Transverse colon (tissue), 4 donors: ENCODE data around the gene PSTPIP2. TPM values are rescaled to one million over a fixed set of nuclear protein-coding genes. Genes with fewer than 3 reads are reported as not detected.

Source experiments
- DNase-seq: peaks from one replicate; pipeline ENCODE4 v3.0.0-alpha.2; 2019
- H3K27ac ChIP-seq, 4 donors: fragments of 200-600 bp; sonication (generic); 2 replicates each; pipeline ENCODE4 v1.5.1; 2016 to 2018; ENCODE audit warnings: inconsistent platforms in 4 of 4
- H3K27me3 ChIP-seq: fragments of 200-600 bp; sonication (generic); 2 replicates; pipeline ENCODE4 v1.5.1; 2017; ENCODE audit warnings: inconsistent platforms
- H3K36me3 ChIP-seq, 4 donors: fragments of 200-600 bp; sonication (generic); 2 replicates each; pipeline ENCODE4 v1.5.1; 2017 to 2019; ENCODE audit warnings: inconsistent platforms in 4 of 4
- H3K4me1 ChIP-seq, 4 donors: fragments of 200-600 bp; sonication (generic); 2 replicates each; pipeline ENCODE4 v1.5.1; 2017 to 2020; ENCODE audit warnings: inconsistent platforms in 4 of 4
- H3K4me3 ChIP-seq, 4 donors: fragments of 200-600 bp; sonication (generic); 1 replicate in 1 of 4; 2 replicates in 3 of 4; pipeline versions ENCODE4 v1.5.1 to v1.6.1; 2017 to 2019; ENCODE audit warnings: inconsistent platforms in 4 of 4
- H3K9me3 ChIP-seq, 2 donors: fragments of 200-600 bp; sonication (generic); 2 replicates each; pipeline ENCODE4 v1.5.1; 2017 to 2019; ENCODE audit warnings: inconsistent platforms in 2 of 2
- EP300 ChIP-seq: sonication (generic); formaldehyde crosslinking; IDR thresholded peaks from one replicate; pipeline ENCODE4 v1.6.1; 2017; ENCODE audit warnings: antibody characterized with exemption, low read depth
- POLR2A ChIP-seq: fragments of 450-650 bp; IDR thresholded peaks from one replicate; pipeline ENCODE4 v1.6.1; 2016; ENCODE audit warnings: antibody characterized with exemption, mild to moderate bottlenecking, moderate library complexity
- POLR2AphosphoS5 ChIP-seq, 3 donors: sonication (generic); formaldehyde crosslinking; IDR thresholded peaks; one replicate each; pipeline ENCODE4 v1.6.1; 2016; ENCODE audit warnings: antibody characterized with exemption in 3 of 3
- WGBS, 2 donors: methylation state at CpG; one replicate each; pipeline ENCODE4 v1.1.5; 2018; ENCODE audit warnings: low coverage in 1 of 2; 5-methylcytosine and 5-hydroxymethylcytosine counted together
- in situ Hi-C, 4 donors: fragments of 200-750 bp; cut with MboI; loops; one replicate each; pipeline versions ENCODE4 v1.15.0 to v1.15.1; 2017; ENCODE audit warnings: low sequenced_read_pairs in 3 of 4, low pct_ligation_motif_present in 1 of 4, low pct_unique_long_range_greater_than_20kb in 1 of 4
- intact Hi-C: fragments of 100-400 bp; cut with DNase I; formaldehyde crosslinking; loops from one replicate; pipeline ENCODE4 v1.15.1; 2023; ENCODE audit warnings: low total_unique reads
- total RNA-seq, 4 donors: library from RNA; depleted of rRNA; stranded (reverse); fragments of >200 nt; gene quantifications; one replicate each; pipeline ENCODE4 v1.1.0, GENCODE V29; 2016
- TF ChIP-seq, protein P1 (sequence below), 5 experiments: fragments of 200-600 bp in 3 of 5; fragments of 450-650 bp in 2 of 5; sonication (generic) in 3 of 5; IDR thresholded peaks; 1 replicate in 2 of 5; 2 replicates in 3 of 5; pipeline ENCODE4 v1.5.1; 2016 to 2017; ENCODE audit warnings: antibody characterized with exemption in 5 of 5, inconsistent platforms in 3 of 5, mild to moderate bottlenecking in 2 of 5, moderate library complexity in 1 of 5

The PSTPIP2 gene
- total RNA-seq, 4 donors from 2014 or later = 2.6 to 21.9 (median 8.7) TPM

DNA sequence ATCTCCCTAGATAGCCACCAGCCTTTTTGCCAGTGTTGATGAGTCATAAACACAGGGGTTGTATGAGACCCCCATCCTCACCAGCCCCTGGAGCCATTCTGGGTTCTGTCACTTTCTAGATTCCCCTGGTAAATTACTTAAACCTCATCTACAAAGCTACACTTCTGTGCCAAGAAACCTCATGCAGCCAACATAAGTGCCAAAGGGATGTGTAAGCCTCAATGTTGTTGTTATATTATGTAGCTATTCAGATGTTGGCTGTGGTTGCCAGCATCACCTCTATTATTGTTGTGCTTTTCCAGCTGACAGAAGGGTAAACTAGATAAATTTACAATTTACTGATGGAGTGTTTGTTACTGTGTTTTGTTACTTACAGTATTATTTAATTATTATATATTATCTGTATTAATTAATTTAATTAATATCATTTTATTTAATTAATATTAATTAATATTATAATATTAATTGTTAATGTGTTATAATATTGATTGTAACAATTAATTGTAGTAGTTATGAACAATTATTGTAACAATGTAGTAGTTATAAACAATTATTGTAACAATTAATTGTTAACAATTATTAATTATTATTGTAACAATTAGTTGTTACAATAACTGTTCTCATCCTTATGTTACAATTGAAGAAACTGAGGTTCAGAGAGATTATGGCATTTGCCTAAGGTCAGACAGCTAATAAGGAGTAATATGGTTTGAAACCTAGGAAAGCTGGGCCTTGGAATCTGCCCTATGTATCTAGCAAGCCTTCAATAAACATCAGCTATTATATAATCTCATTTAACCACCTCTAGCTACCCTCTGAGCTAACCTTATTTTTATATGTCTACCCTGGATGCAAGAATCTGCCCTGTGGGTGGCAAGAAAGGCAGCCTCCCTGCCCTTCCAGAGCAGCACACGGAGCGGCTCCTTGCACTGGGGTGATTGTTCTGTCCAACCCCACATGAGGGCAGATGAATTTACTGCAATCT is 36.1 kb downstream of the PSTPIP2 start:
- Histone ChIP-seq H3K4me1 (no peaks in the 10 kb centered on the region), H3K27ac (no peak overlapping the region), H3K9me3 (no peaks in the 10 kb centered on the region), H3K27me3 (no peaks in the 10 kb centered on the region), H3K36me3 (no peaks in the 10 kb centered on the region), H3K4me3 (no peak overlapping the region)
- intact Hi-C loops = no loop called here
- TF ChIP-seq POLR2A (no peak), EP300 (no peak)
- no peak for DNase-seq
- WGBS, 2 donors = 97% methylated on average over 2 of the region's 2 CpGs; no CpG with 5 or more reads in 1 of the 2 donors
- in situ Hi-C loops = no loop called here

DNA sequence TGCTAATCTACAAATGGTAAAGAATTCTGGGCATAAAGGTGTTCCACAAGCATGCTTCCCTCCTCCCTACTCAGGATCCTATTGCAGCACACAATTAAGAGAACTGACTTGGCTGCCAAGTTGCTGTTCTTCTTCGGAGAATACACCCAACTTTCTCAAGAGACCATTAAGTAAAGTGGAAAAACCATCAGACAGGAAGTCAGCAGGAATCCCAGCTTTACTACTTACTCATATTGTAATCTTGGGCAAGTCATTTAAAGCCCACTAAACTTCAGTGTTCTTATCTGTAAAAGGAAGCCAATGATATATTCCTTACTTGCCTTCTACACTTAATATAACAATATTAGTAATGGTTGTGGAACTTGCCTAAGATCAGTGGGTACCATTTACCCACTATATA is 37.8 kb downstream of the PSTPIP2 start:
- no peaks in the 10 kb centered on the region for H3K9me3 ChIP-seq
- TF ChIP-seq EP300 (no peak), POLR2AphosphoS5 (IDR thresholded peaks at IDR 0.05) (no peak)
- TF ChIP-seq, protein P1, sequence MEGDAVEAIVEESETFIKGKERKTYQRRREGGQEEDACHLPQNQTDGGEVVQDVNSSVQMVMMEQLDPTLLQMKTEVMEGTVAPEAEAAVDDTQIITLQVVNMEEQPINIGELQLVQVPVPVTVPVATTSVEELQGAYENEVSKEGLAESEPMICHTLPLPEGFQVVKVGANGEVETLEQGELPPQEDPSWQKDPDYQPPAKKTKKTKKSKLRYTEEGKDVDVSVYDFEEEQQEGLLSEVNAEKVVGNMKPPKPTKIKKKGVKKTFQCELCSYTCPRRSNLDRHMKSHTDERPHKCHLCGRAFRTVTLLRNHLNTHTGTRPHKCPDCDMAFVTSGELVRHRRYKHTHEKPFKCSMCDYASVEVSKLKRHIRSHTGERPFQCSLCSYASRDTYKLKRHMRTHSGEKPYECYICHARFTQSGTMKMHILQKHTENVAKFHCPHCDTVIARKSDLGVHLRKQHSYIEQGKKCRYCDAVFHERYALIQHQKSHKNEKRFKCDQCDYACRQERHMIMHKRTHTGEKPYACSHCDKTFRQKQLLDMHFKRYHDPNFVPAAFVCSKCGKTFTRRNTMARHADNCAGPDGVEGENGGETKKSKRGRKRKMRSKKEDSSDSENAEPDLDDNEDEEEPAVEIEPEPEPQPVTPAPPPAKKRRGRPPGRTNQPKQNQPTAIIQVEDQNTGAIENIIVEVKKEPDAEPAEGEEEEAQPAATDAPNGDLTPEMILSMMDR (IDR thresholded peaks at IDR 0.05) = no peak

DNA sequence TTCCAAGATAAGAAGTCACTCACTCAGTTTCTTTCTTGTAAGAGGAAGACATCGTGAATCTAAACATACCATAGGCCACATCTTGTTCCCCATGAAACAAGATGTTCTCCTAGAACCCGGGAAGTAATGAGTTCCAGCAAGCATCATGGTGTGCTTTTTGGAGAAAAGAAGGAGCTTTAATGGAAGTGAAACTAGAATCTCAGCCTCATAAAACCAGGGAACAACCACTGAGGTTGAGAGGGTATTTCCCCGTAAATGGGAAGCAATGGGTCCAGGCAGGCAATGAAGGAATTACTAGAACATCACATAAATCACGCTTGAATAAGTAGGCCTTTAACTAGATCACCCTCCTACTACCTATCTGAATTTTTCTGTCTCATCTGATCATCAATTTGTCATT is 40.3 kb downstream of the PSTPIP2 start:
- 79 to 84% methylated on average over 4 of the region's 4 CpGs for WGBS, 2 donors
- no peak for DNase-seq
- peaks cover 6 to 11% (median 8%) of the 10 kb centered on the region in 4 donors for H3K4me1 ChIP-seq
- TF ChIP-seq, protein P1 (IDR thresholded peaks at IDR 0.05) = no peak
- TF ChIP-seq POLR2AphosphoS5 (IDR thresholded peaks at IDR 0.05) (no peak), POLR2A (no peak), EP300 (no peak)
- H3K36me3 ChIP-seq = no peaks in the 10 kb centered on the region
- intact Hi-C loops = no loop called here
- H3K27me3 ChIP-seq = peaks cover 7% of the 10 kb centered on the region
- no peak overlapping the region for H3K4me3 ChIP-seq
- no peaks in the 10 kb centered on the region for H3K9me3 ChIP-seq
- in situ Hi-C loops = no loop called here
- H3K27ac ChIP-seq = no peak overlapping the region

More for the DNA sequence above, 37.8 kb downstream of the PSTPIP2 start:
- Histone ChIP-seq H3K4me3 (no peak overlapping the region), H3K27me3 (no peaks in the 10 kb centered on the region), H3K36me3 (no peaks in the 10 kb centered on the region), H3K4me1 (no peaks in the 10 kb centered on the region), H3K27ac (no peak overlapping the region)
- WGBS, 2 donors = 54% methylated on average over 1 of the region's 1 CpG; no CpG with 5 or more reads in 1 of the 2 donors
- in situ Hi-C loops (no loop called here), intact Hi-C loops (no loop called here)
- DNase-seq = no peak

DNA sequence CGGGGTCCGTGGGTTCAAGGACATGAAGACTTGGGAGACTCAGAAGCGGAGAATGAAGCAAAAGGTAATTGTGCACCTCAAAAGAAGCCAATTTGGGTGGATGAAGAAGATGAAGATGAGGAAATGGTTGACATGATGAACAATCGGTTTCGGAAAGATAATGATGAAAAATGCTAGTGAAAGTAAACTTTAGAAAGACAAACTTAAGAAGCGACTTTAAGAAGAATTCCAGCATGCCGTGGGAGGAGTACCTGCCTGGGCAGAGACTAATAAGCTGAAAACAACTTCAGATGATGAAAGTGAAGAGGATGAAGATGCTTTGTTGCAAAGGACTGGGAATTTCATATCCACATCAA is 43.5 kb downstream of the PSTPIP2 start:
- WGBS, 2 donors = 54 to 60% methylated on average over 7 of the region's 7 CpGs
- no peak for TF ChIP-seq EP300
- no peak for TF ChIP-seq POLR2AphosphoS5 (IDR thresholded peaks at IDR 0.05)
- TF ChIP-seq, protein P1 (IDR thresholded peaks at IDR 0.05) = no peak
- TF ChIP-seq POLR2A = no peak
- Histone ChIP-seq H3K9me3 (no peaks in the 10 kb centered on the region), H3K4me1 (peaks cover 6 to 11% (median 8%) of the 10 kb centered on the region in 4 donors), H3K27me3 (peaks cover 7% of the 10 kb centered on the region), H3K4me3 (peak overlapping the region; percentile 17 to 56 (median 44)), H3K36me3 (no peaks in the 10 kb centered on the region), H3K27ac (peak overlapping the region in 3 of 4 donors; percentile 47 to 62 (median 60))
- DNase-seq = no peak
- intact Hi-C loops = no loop called here
- in situ Hi-C loops = no loop called here
